NCI-H1092 (cell line): ENCODE measurements around the gene TRPM2.
"Not testable (repeated sequence)": the region's sequence is repeated elsewhere in the genome, so short reads cannot be mapped to it uniquely, and the experiment has no call there.

Experiments
- DNase-seq: peaks from one replicate; lab custom pipeline; 2025; lab: John Stamatoyannopoulos, UW

The TRPM2 gene

GRCh38 chr21:44397431-44398031, 44.1 kb downstream of the TRPM2 start:
- DNase-seq, result no peak

- DNase-seq, result no peak
Measured at GRCh38 chr21:44398499-44398898, 45.1 kb downstream of the TRPM2 start.

GRCh38 chr21:44399151-44399954, 45.9 kb downstream of the TRPM2 start:
- no peak for DNase-seq

GRCh38 chr21:44399955-44400790, 46.8 kb downstream of the TRPM2 start:
- DNase-seq, result no peak

GRCh38 chr21:44400791-44401385, 47.5 kb downstream of the TRPM2 start:
- no peak for DNase-seq

GRCh38 chr21:44401386-44402160, 48.2 kb downstream of the TRPM2 start:
- no peak for DNase-seq

GRCh38 chr21:44402323-44403105, 49.1 kb downstream of the TRPM2 start:
- no peak for DNase-seq

- DNase-seq, result no peak
Measured at GRCh38 chr21:44403106-44404020, 49.9 kb downstream of the TRPM2 start.

GRCh38 chr21:44404482-44404881, 51.1 kb downstream of the TRPM2 start:
- DNase-seq, result not testable (repeated sequence)

- DNase-seq, result no peak
Measured at GRCh38 chr21:44405091-44405947, 51.9 kb downstream of the TRPM2 start.

- DNase-seq, result no peak
Measured at GRCh38 chr21:44405948-44406872, 52.8 kb downstream of the TRPM2 start.

- DNase-seq, result no peak
Measured at GRCh38 chr21:44406953-44407352, 53.5 kb downstream of the TRPM2 start.

- DNase-seq, result no peak
Measured at GRCh38 chr21:44407493-44407892, 54.1 kb downstream of the TRPM2 start.

- DNase-seq, result no peak
Measured at GRCh38 chr21:44408226-44408625, 54.8 kb downstream of the TRPM2 start.

GRCh38 chr21:44413566-44414290, 60.3 kb downstream of the TRPM2 start:
- no peak for DNase-seq

- no peak for DNase-seq
Measured at GRCh38 chr21:44414291-44415072, 61.1 kb downstream of the TRPM2 start.
